ENCODE measurements around the gene KLHL29.

- TF ChIP-seq CTCF (conservative IDR thresholded peaks at IDR 0.05; ENCODE audit: low read depth, low read length) (no peak), EZH2 (IDR thresholded peaks at IDR 0.05; ENCODE audit: borderline replicate concordance, low read depth, low read length, poor library complexity, severe bottlenecking) (no peak)
These were observed 212.7 kb downstream of the KLHL29 start for GRCh38 chr2:23597687-23598086.
